ENCODE measurements around the gene POLR2L.

DNA sequence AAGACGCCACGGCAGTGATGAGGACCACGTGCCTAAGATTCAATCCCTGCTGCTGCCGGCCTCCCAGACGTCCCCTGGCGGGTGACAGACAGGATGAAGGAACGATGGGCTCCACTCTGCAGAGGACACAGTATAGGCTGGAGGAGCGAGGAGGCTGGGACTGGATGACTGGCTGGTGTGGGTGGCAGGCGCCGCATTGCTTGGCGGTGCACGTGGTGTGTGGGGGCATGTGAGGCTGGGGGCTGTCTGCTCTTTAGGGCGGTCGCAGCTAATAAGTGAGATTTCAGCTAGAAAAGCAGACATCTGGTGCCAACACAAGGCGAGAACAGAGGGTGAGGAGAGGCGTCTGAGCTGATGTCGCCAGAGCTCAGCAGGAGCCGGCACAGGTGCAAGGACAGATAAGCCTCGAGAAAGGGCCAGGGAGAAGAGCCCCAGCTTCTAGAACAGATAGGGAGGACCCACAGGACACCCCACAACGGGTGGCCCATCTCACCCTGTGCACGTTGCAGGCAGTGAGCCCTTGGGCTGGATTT lies 33.5 kb upstream of the POLR2L start:
- TF ChIP-seq POLR2A (IDR thresholded peaks at IDR 0.05; ENCODE audit: low read depth, low read length) (no peak), TAF1 (IDR thresholded peaks at IDR 0.05; ENCODE audit: low read depth, low read length) (no peak), POLR2AphosphoS5 (IDR thresholded peaks at IDR 0.05; ENCODE audit: low read depth, low read length) (no peak), SPI1 (IDR thresholded peaks at IDR 0.05; ENCODE audit: low read depth, low read length) (no peak)
